SU-DHL-6 (cell line): ENCODE results near the gene PEDS1.

ENCODE experiments used
- H2AFZ ChIP-seq: fragments of 200-600 bp; sonication (generic); 2 replicates; pipeline ENCODE4 v1.6.1; 2014; ENCODE audit warnings: low read depth, mild to moderate bottlenecking, moderate library complexity, mixed read lengths, antibody characterized with exemption, low read length; ENCODE audit not compliant: severe bottlenecking
- H3F3A ChIP-seq: fragments of 200-600 bp; shearing (Covaris generic); 2 replicates; pipeline ENCODE4 v1.6.0; 2016; ENCODE audit warnings: antibody characterized with exemption, mild to moderate bottlenecking; ENCODE audit not compliant: insufficient read depth
- H3K27ac ChIP-seq: fragments of 200-600 bp; sonication (generic); 2 replicates; pipeline ENCODE4 v1.5.1; 2016; ENCODE audit warnings: low read depth, mild to moderate bottlenecking, low read length, moderate library complexity, mixed read lengths
- H3K27me3 ChIP-seq: fragments of 200-600 bp; sonication (generic), shearing (Covaris generic); 2 replicates; pipeline ENCODE4 v1.6.0; 2014; ENCODE audit warnings: mild to moderate bottlenecking, low read length
- H3K36me3 ChIP-seq: fragments of 200-600 bp; sonication (generic); 2 replicates; pipeline ENCODE4 v1.6.1; 2014; ENCODE audit warnings: mild to moderate bottlenecking, low read length, mixed read lengths
- H3K4me2 ChIP-seq: fragments of 300-600, 200-600 bp; shearing (Covaris generic), sonication (generic); 2 replicates; pipeline ENCODE4 v1.6.0; 2014; ENCODE audit warnings: low read length, low read depth, mild to moderate bottlenecking; ENCODE audit not compliant: poor library complexity, severe bottlenecking
- H3K4me3 ChIP-seq: fragments of 200-600 bp; sonication (generic); 2 replicates; pipeline ENCODE4 v1.5.1; 2014; ENCODE audit warnings: antibody characterized with exemption, low read length, mild to moderate bottlenecking, mixed read lengths; ENCODE audit not compliant: insufficient read depth, poor library complexity, severe bottlenecking
- H3K79me2 ChIP-seq: fragments of 200-600 bp; sonication (generic); 2 replicates; pipeline ENCODE4 v1.6.1; 2014; ENCODE audit warnings: mild to moderate bottlenecking, low read length, moderate library complexity; ENCODE audit not compliant: insufficient read depth
- H3K9ac ChIP-seq: fragments of 200-600 bp; sonication (generic); 2 replicates; pipeline ENCODE4 v1.7.0; 2014; ENCODE audit warnings: mild to moderate bottlenecking, low read length
- H3K9me2 ChIP-seq: fragments of 200-600 bp; sonication (generic); replicated peaks from 2 replicates; pipeline ENCODE4 v1.6.1; 2014; ENCODE audit warnings: low read length; ENCODE audit not compliant: insufficient read depth
- H3K9me3 ChIP-seq: fragments of 200-600 bp; sonication (generic); 2 replicates; pipeline ENCODE4 v1.6.1; 2014; ENCODE audit warnings: low read length, mixed read lengths; ENCODE audit not compliant: insufficient read depth
- H4K20me1 ChIP-seq: fragments of 200-600 bp; sonication (generic); 2 replicates; pipeline ENCODE4 v1.6.1; 2014; ENCODE audit warnings: low read depth, mild to moderate bottlenecking, antibody characterized with exemption, low read length, moderate library complexity, mixed read lengths
- CTCF ChIP-seq: fragments of 200-600 bp; sonication (generic); IDR thresholded peaks from one replicate; pipeline ENCODE4 v1.5.1; 2017; ENCODE audit warnings: antibody characterized with exemption, mild to moderate bottlenecking, low read length, moderate library complexity; ENCODE audit not compliant: insufficient read depth, poor library complexity, severe bottlenecking
- EZH2phosphoT487 ChIP-seq: fragments of 200-600 bp; sonication (generic), shearing (Covaris generic); conservative IDR thresholded peaks from 2 replicates; pipeline ENCODE4 v1.6.1; 2018; ENCODE audit warnings: mild to moderate bottlenecking, antibody characterized with exemption, low read length, moderate library complexity, mixed read lengths

Gene PEDS1

DNA sequence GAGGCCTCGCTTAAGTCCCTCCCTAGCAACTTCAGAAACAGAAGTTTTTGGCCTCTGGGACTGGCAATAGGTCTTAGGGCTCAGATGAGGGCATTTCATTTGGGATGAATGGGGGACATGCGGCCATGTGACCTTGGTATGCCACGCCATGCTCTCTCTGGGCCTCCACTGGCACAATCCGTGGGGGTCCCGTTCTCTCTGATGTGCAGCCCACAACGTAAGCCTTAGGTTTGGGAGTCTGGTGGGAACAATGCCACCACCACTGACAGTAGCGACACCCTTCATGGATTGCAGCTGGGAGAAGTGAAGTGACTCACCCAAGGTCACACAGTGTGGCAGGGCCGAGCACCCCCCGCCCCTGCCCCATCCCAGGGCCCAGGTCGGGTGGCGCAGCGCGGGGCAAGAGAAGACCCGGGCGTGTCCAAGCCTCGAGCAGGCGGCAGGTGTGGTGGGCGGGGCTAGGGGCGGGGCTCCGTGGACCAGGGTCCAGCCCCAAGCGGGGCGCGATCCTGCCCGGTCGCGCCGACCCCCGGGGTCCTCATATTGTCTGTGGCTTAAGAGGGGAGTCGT lies 36.2 kb upstream of the PEDS1 start:
- no peaks in the 10 kb centered on the region for H3K9me2 ChIP-seq
- H3K27ac ChIP-seq: no peak overlapping the region
- no peaks in the 10 kb centered on the region for H4K20me1 ChIP-seq
- H3K4me2 ChIP-seq: peak overlapping the region; percentile 100
- no peaks in the 10 kb centered on the region for H3K9me3 ChIP-seq
- H3K27me3 ChIP-seq: no peaks in the 10 kb centered on the region
- peaks cover 5% of the 10 kb centered on the region for H3F3A ChIP-seq
- H3K79me2 ChIP-seq: peaks cover 19% of the 10 kb centered on the region
- TF ChIP-seq CTCF: no peak
- TF ChIP-seq EZH2phosphoT487: no peak
- H3K4me3 ChIP-seq: peak overlapping the region; percentile 83
- H3K9ac ChIP-seq: peak overlapping the region; percentile 84; the same call in 1 of the 2 replicates
- no peaks in the 10 kb centered on the region for H3K36me3 ChIP-seq
- peak overlapping the region; percentile 84 for H2AFZ ChIP-seq

GRCh38 chr20:50188879-50189680 lies 35.6 kb upstream of the PEDS1 start:
- Histone ChIP-seq H2AFZ (no peak overlapping the region), H3K79me2 (peaks cover 18% of the 10 kb centered on the region), H4K20me1 (no peaks in the 10 kb centered on the region), H3K9ac (no peak overlapping the region), H3K9me2 (no peaks in the 10 kb centered on the region), H3K4me3 (no peak overlapping the region), H3K9me3 (no peaks in the 10 kb centered on the region), H3K4me2 (no peak overlapping the region), H3K27ac (no peak overlapping the region), H3K36me3 (no peaks in the 10 kb centered on the region), H3F3A (peaks cover 5% of the 10 kb centered on the region), H3K27me3 (no peaks in the 10 kb centered on the region)
- TF ChIP-seq CTCF: no peak
- TF ChIP-seq EZH2phosphoT487: no peak

- Histone ChIP-seq H3K36me3 (no peaks in the 10 kb centered on the region), H3K9ac (no peak overlapping the region), H3K27me3 (no peaks in the 10 kb centered on the region), H2AFZ (no peak overlapping the region), H3F3A (peaks cover 5% of the 10 kb centered on the region), H3K4me2 (no peak overlapping the region), H3K79me2 (peaks cover 10% of the 10 kb centered on the region), H4K20me1 (no peaks in the 10 kb centered on the region), H3K9me2 (no peaks in the 10 kb centered on the region), H3K9me3 (no peaks in the 10 kb centered on the region), H3K27ac (no peak overlapping the region), H3K4me3 (no peak overlapping the region)
- TF ChIP-seq EZH2phosphoT487 (no peak), CTCF (no peak)
Observed at GRCh38 chr20:50188287-50188688, 34.8 kb upstream of the PEDS1 start.
